ENCODE results near the gene CCSER1. TPM values are rescaled to one million over a fixed set of nuclear protein-coding genes. Genes with fewer than 3 reads are reported as not detected.

The CCSER1 gene
- total and polyA plus RNA-seq, 2 of the 8 experiments (the other 6 are each of a cell fraction or from before 2014, with no cell fraction given) = 0.26 to 0.84 TPM

- no peak for TF ChIP-seq TBP (IDR thresholded peaks at IDR 0.05; ENCODE audit: low read depth, low read length)
- TF ChIP-seq SP2 (IDR thresholded peaks at IDR 0.05; ENCODE audit: low read length) = no peak
- TF ChIP-seq EGR1 (IDR thresholded peaks at IDR 0.05; ENCODE audit: borderline replicate concordance, low read depth, low read length) = no peak
- TF ChIP-seq POU5F1 (IDR thresholded peaks at IDR 0.05; ENCODE audit: low read depth, low read length) = no peak
- no peak for TF ChIP-seq GABPA (IDR thresholded peaks at IDR 0.05; ENCODE audit: borderline replicate concordance, insufficient read depth, low read length)
- no peak for TF ChIP-seq SRF (IDR thresholded peaks at IDR 0.05; ENCODE audit: low read depth, low read length)
- TF ChIP-seq EZH2 (IDR thresholded peaks at IDR 0.05; ENCODE audit: low read depth, low read length, severe bottlenecking) = no peak
- TF ChIP-seq YY1 (IDR thresholded peaks at IDR 0.05; ENCODE audit: low read depth, low read length) = no peak
These were observed 60.1 kb downstream of the CCSER1 start (continued) for GRCh38 chr4:90187148-90187884.
